T-cell (primary cell): Measurements from ENCODE around the gene GOT2. TPM values are rescaled to one million over a fixed set of nuclear protein-coding genes. Genes with fewer than 3 reads are reported as not detected.
"Not testable (repeated sequence)": the region's sequence is repeated elsewhere in the genome, so short reads cannot be mapped to it uniquely, and the experiment has no call there.

Source experiments
- ATAC-seq, 4 experiments: fragments of 200-7000 bp in 3 of 4; fragments of 150-1000 bp in 1 of 4; cut with Tn5 transposase; replicated peaks in 1 of 4; 1 replicate in 3 of 4; 2 replicates in 1 of 4; pipeline ENCODE4 v1.10.0; 2021; ENCODE audit warnings: moderate library complexity in 3 of 4, mild to moderate bottlenecking in 2 of 4, moderate number of reproducible peaks in 1 of 4
- CTCF ChIA-PET, 2 donors: fragments of 300-600 bp; sonication (Branson Sonifier 250); formaldehyde crosslinking; loops; one replicate each; lab custom pipeline; 2022; ENCODE audit warnings: antibody characterized with exemption in 2 of 2; lab: Charles Lee
- POLR2A ChIA-PET, 2 donors: fragments of 300-600 bp; sonication (Branson Sonifier 250); formaldehyde crosslinking; loops; one replicate each; lab custom pipeline; 2022; ENCODE audit warnings: antibody characterized with exemption in 2 of 2; lab: Charles Lee
- DNase-seq, 35 experiments: peaks; one replicate each; pipeline versions ENCODE4 v3.0.0 to v3.0.0-alpha.2; 2013 to 2023
- H3K27ac ChIP-seq: one replicate; pipeline ENCODE4 v1.5.1; 2013; ENCODE audit warnings: low read length
- H3K27me3 ChIP-seq, 2 experiments: replicated peaks in 1 of 2; 1 replicate in 1 of 2; 2 replicates in 1 of 2; pipeline versions ENCODE4 v1.6.1 to v1.7.0; 2013; ENCODE audit warnings: low read length in 1 of 2, mixed read lengths in 1 of 2; ENCODE audit not compliant: control insufficient read depth in 2 of 2, insufficient read depth in 2 of 2; ENCODE audit errors: extremely low read depth in 1 of 2
- H3K36me3 ChIP-seq, 2 donors: 1 replicate in 1 of 2; 2 replicates in 1 of 2; pipeline versions ENCODE4 v1.6.1 to v1.7.0; 2013; ENCODE audit warnings: low read length in 1 of 2; ENCODE audit not compliant: control insufficient read depth in 2 of 2, insufficient read depth in 1 of 2; ENCODE audit errors: extremely low read depth in 1 of 2
- H3K4me1 ChIP-seq, 2 experiments: 1 replicate in 1 of 2; 2 replicates in 1 of 2; pipeline versions ENCODE4 v1.6.1 to v1.7.0; 2013; ENCODE audit warnings: low read length in 2 of 2, mixed read lengths in 1 of 2; ENCODE audit not compliant: insufficient read depth in 2 of 2, control insufficient read depth in 1 of 2; ENCODE audit errors: extremely low read depth in 1 of 2
- H3K4me3 ChIP-seq, 2 donors: 1 replicate in 1 of 2; 2 replicates in 1 of 2; pipeline versions ENCODE4 v1.5.1 to v1.7.0; 2013; ENCODE audit warnings: mild to moderate bottlenecking in 2 of 2, low read length in 1 of 2, moderate library complexity in 1 of 2; ENCODE audit not compliant: control insufficient read depth in 1 of 2; ENCODE audit errors: extremely low read depth in 1 of 2
- H3K9me3 ChIP-seq: 2 replicates; pipeline ENCODE4 v1.7.0; 2013
- H3K27ac Mint-ChIP-seq, 2 donors: one replicate each; pipeline ENCODE4 v1.8.0; 2020 to 2021; ENCODE audit warnings: mild to moderate bottlenecking in 2 of 2, mixed read lengths in 2 of 2
- H3K27me3 Mint-ChIP-seq, 2 donors: one replicate each; pipeline ENCODE4 v1.8.0; 2021 to 2022; ENCODE audit warnings: mixed read lengths in 2 of 2
- H3K36me3 Mint-ChIP-seq: one replicate; pipeline ENCODE4 v1.8.0; 2021; ENCODE audit warnings: mixed read lengths
- H3K4me1 Mint-ChIP-seq, 3 donors: one replicate each; pipeline ENCODE4 v1.8.0; 2020 to 2022; ENCODE audit warnings: mixed read lengths in 3 of 3, mild to moderate bottlenecking in 1 of 3
- H3K4me3 Mint-ChIP-seq, 3 donors: one replicate each; pipeline ENCODE4 v1.8.0; 2020 to 2022; ENCODE audit warnings: mild to moderate bottlenecking in 3 of 3, mixed read lengths in 3 of 3, moderate library complexity in 3 of 3
- H3K9me3 Mint-ChIP-seq, 3 donors: one replicate each; pipeline ENCODE4 v1.8.0; 2020 to 2022; ENCODE audit warnings: mixed read lengths in 3 of 3
- WGBS: methylation state at CpG from one replicate; pipeline ENCODE4 v1.1.5; 2013; ENCODE audit warnings: missing lambda C conversion rate; ENCODE audit not compliant: insufficient coverage; 5-methylcytosine and 5-hydroxymethylcytosine counted together
- total RNA-seq, 35 experiments: library from RNA in 6 of 35; stranded (reverse) in 6 of 35; fragments of 120-200 nt in 1 of 35; gene quantifications; one replicate each; pipeline versions ENCODE4 v1.2.1 to v1.2.4 and lab custom pipeline; 2013 to 2026

GOT2 gene
- total RNA-seq, 5 donors from 2014 or later (not counting 1 experiment from before 2014, with no cell fraction given) = 29.2 to 43.4 (median 42.0) TPM

DNA sequence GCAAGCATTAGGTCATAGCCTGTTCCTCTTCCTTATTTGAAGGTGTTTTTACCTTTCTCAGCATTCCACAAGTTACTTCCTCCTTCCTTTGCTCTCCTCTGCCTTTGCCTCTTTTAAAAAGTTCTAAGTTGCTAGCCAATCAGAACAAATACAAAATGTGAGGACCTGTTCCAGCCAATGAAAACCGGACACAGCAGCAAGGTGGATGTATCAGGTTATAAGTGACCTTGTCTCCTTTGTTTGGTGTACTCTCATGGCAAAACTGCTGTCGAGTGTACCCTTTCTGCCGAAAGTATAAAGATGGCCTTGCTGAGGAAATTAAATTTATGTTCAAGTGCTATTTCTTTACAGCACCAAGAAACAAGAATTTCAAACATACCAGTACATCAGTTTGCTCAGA, 2.2 kb upstream of the GOT2 start:
- 63% methylated on average over 1 of the region's 3 CpGs for WGBS
- POLR2A ChIA-PET = not testable (repeated sequence)

GRCh38 chr16:58734459-58734787, 307 bp upstream of the GOT2 start:
- Histone ChIP-seq H3K4me3 (peak overlapping the region; percentile 84 to 92), H3K4me1 (peaks cover 3 to 20% of the 10 kb centered on the region in 2 experiments), H3K36me3 (no peaks in the 10 kb centered on the region), H3K9me3 (no peaks in the 10 kb centered on the region), H3K27me3 (no peaks in the 10 kb centered on the region), H3K27ac (peak overlapping the region; percentile 57)
- H3K36me3 Mint-ChIP-seq = no peaks in the 10 kb centered on the region
- DNase-seq = no peak
- ChIA-PET POLR2A (no interaction called here), CTCF (interaction anchor here (0.7 kb wide), 2 partner anchors 14 to 21 kb away, joined by 3 to 6 read pairs; no protein-coding TSS in a partner anchor)
- peak in 1 of 4 experiments; percentile 18 for ATAC-seq
- peak overlapping the region; percentile 94 to 98 (median 95) for H3K4me3 Mint-ChIP-seq
- no peaks in the 10 kb centered on the region for H3K9me3 Mint-ChIP-seq
- peaks cover 33 to 43% (median 38%) of the 10 kb centered on the region in 3 donors for H3K4me1 Mint-ChIP-seq
- WGBS = 0% methylated on average over 4 of the region's 8 CpGs
- H3K27ac Mint-ChIP-seq = peak overlapping the region; percentile 23 to 90
- H3K27me3 Mint-ChIP-seq = peaks cover 0 to 2% of the 10 kb centered on the region in 2 donors

More for the DNA sequence above, 2.2 kb upstream of the GOT2 start:
- H3K27me3 Mint-ChIP-seq, H3K4me3 Mint-ChIP-seq, DNase-seq, H3K36me3 ChIP-seq, H3K9me3 ChIP-seq, CTCF ChIA-PET, ATAC-seq, H3K27me3 ChIP-seq, H3K9me3 Mint-ChIP-seq, H3K27ac ChIP-seq, H3K4me3 ChIP-seq, H3K27ac Mint-ChIP-seq, H3K36me3 Mint-ChIP-seq: not testable (repeated sequence)
- peaks cover 26 to 30% (median 27%) of the 10 kb centered on the region in 3 donors for H3K4me1 Mint-ChIP-seq
- peaks cover 3 to 16% of the 10 kb centered on the region in 2 experiments for H3K4me1 ChIP-seq

DNA sequence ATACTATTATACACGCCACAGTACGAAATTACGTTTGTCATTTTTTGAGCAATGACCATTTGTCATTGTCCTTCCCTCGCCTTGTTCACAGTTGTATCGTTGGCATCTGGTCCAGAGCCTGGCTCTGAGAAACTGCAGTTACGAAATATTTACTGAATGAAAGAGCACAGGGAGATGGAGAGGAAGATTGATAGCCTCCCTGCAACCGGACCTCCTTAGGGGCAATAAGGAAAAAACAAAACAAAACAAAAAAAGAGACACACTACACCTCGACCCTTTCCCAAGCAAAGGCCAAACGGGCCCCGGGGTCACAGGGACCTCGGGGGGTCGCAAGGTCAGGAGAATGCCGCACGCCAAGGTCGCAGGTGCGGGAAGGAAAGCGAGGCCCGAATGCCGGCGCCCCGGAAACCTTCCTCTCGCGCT, 857 bp downstream of the GOT2 start:
- H3K4me3 ChIP-seq = peak overlapping the region; percentile 84 to 92
- H3K9me3 Mint-ChIP-seq = no peaks in the 10 kb centered on the region
- no peaks in the 10 kb centered on the region for H3K36me3 Mint-ChIP-seq
- peak overlapping the region; percentile 4 for H3K27ac ChIP-seq
- ChIA-PET POLR2A (no interaction called here), CTCF (no interaction called here)
- H3K36me3 ChIP-seq = no peaks in the 10 kb centered on the region
- peaks cover 3 to 20% of the 10 kb centered on the region in 2 experiments for H3K4me1 ChIP-seq
- no peaks in the 10 kb centered on the region for H3K27me3 Mint-ChIP-seq
- H3K4me3 Mint-ChIP-seq = peak overlapping the region; percentile 94 to 98 (median 95)
- WGBS = 6% methylated on average over 21 of the region's 23 CpGs
- peak overlapping the region; percentile 25 to 30 for H3K27ac Mint-ChIP-seq
- ATAC-seq (no peak), DNase-seq (peak in 1 of 35 experiments; percentile 1)
- H3K4me1 Mint-ChIP-seq = peaks cover 33 to 46% (median 42%) of the 10 kb centered on the region in 3 donors
- H3K27me3 ChIP-seq = no peaks in the 10 kb centered on the region
- no peaks in the 10 kb centered on the region for H3K9me3 ChIP-seq

DNA sequence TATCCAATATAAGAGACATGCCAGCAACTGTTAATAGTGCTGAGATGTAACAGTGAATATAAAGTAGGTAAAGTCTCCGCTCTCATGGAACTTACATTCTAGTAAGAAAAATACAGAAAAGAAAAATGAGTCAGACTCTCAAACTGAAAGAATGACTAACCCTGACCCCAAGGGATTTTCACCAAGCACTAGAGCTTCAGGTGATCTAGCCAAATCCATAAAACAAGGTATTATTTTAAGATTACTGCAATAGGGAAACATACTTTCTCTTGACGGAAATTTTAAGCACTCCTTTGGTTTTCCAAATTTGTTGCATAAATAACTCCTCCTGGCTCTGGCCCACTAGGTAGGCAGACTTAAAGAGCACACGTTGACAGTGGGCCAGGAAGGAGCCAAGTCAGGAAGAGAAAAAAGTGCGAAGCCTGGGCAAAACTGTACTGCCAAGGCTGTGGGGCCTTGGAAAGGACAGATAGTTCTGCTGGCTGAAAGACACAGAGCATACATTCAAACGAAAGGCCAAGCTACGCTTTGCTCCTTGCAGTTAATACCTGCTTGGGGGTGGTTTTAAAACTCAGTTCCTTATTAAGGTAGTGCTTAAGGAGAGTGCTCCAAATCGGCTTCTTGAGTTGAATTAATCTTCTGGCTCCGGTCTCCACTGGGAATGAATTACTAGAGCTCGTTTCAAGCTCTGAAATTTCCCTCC, 1.4 kb downstream of the GOT2 start:
- no peaks in the 10 kb centered on the region for H3K9me3 ChIP-seq
- peak in 1 of 35 experiments; percentile 8 for DNase-seq
- peaks cover 3 to 20% of the 10 kb centered on the region in 2 experiments for H3K4me1 ChIP-seq
- no peaks in the 10 kb centered on the region for H3K27me3 Mint-ChIP-seq
- H3K4me3 ChIP-seq = peak overlapping the region; percentile 84 to 92
- ATAC-seq = no peak
- ChIA-PET POLR2A (no interaction called here), CTCF (no interaction called here)
- H3K27me3 ChIP-seq = no peaks in the 10 kb centered on the region
- 44% methylated on average over 5 of the region's 9 CpGs for WGBS
- peak overlapping the region; percentile 4 for H3K27ac ChIP-seq
- H3K27ac Mint-ChIP-seq = peak overlapping the region; percentile 25 to 30
- H3K36me3 ChIP-seq = no peaks in the 10 kb centered on the region
- H3K9me3 Mint-ChIP-seq = no peaks in the 10 kb centered on the region
- H3K36me3 Mint-ChIP-seq = no peaks in the 10 kb centered on the region
- H3K4me3 Mint-ChIP-seq = peak overlapping the region; percentile 94 to 98 (median 95)
- H3K4me1 Mint-ChIP-seq = peaks cover 33 to 49% (median 44%) of the 10 kb centered on the region in 3 donors

DNA sequence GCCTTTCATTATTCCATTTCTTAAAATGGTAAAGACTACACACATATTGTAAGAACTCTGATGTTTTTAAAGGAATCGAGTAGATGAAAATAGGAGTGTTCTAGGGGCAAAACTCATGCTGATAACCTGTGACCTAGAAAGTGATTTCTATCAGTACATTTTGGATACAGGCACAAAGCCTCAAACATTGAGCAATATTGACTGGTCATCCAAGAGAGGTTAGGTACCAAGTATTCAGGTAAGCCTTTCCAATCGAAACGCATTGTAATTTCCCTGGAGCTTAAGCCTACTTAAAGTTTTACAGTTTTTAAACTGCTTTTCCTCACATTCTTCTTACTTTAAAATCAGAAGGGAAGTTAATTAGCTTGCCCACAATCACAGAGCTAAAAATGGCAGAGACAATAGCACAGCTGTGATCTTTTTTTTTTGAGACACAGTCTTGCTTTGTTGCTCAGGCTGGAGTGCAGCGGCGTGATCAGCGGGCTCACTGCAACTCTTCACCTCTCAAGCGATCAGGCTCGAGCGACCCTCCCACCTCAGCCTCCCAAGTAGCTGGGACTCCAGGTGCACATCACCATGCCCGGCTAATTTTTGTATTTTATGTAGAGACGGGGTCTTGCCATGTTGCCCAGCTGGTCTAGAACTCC, 3.3 kb downstream of the GOT2 start:
- Histone ChIP-seq H3K4me1 (peaks cover 3 to 20% of the 10 kb centered on the region in 2 experiments), H3K27ac (no peak overlapping the region), H3K4me3 (no peak overlapping the region), H3K27me3 (no peaks in the 10 kb centered on the region), H3K9me3 (no peaks in the 10 kb centered on the region), H3K36me3 (peaks cover 0 to 3% of the 10 kb centered on the region in 2 donors)
- ATAC-seq (no peak), DNase-seq (no peak)
- Mint-ChIP-seq H3K4me3 (no peak overlapping the region), H3K4me1 (peaks cover 33 to 49% (median 46%) of the 10 kb centered on the region in 3 donors), H3K36me3 (no peaks in the 10 kb centered on the region), H3K27ac (no peak overlapping the region), H3K9me3 (no peaks in the 10 kb centered on the region), H3K27me3 (no peaks in the 10 kb centered on the region)
- WGBS = 90% methylated on average over 2 of the region's 11 CpGs
- POLR2A ChIA-PET = interaction anchor here in 1 of 2 donors (0.6 to 0.7 kb wide), 2 partner anchors 113 to 238 kb away, joined by 3 to 5 read pairs; no protein-coding TSS in a partner anchor
- CTCF ChIA-PET = interaction anchor here in 1 of 2 donors (1.0 kb wide), 1 partner anchor 25 kb away, joined by 3 read pairs; no protein-coding TSS in a partner anchor

DNA sequence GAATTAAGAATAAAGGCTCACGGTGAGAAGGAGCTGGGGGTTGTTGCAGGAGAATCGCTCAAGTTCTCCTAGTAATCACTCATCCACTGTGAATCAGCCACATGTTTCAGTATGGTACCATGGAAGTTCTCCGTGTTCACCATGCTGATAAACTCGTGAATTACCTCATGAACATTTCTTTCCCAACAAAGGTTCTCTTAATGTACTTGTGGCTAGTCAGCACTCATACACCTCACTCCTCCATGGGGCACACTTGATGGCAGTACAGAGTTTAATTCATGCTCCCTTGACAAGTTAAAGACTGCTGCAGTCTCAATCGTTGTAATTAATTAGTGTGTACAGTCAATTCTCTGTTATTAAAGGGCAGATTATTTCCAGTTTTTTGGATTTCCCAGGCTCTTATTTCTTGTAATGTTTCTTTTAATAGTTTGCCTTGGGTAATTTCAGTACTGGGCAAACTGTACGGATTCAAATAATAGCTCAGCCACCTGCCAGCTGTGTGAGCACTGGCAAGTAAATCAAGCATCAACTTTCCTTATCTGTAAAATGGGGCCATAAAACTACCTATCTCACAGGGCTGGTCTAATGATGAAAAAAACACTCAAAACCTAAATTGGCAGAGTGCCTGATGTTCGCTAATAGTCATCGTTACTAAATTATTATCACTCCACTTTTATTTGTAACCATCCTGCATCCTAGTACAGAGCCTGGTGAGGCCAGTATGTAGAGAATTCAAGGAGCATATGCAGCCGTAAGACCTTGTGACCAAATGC, 6.1 kb downstream of the GOT2 start:
- no peaks in the 10 kb centered on the region for H3K9me3 ChIP-seq

More for the DNA sequence above, 6.1 kb downstream of the GOT2 start:
- DNase-seq (no peak), ATAC-seq (no peak)
- Mint-ChIP-seq H3K4me3 (no peak overlapping the region), H3K36me3 (no peaks in the 10 kb centered on the region), H3K27ac (no peak overlapping the region), H3K4me1 (peaks cover 23 to 37% (median 35%) of the 10 kb centered on the region in 3 donors), H3K9me3 (no peaks in the 10 kb centered on the region), H3K27me3 (no peaks in the 10 kb centered on the region)
- H3K27me3 ChIP-seq = no peaks in the 10 kb centered on the region
- no peak overlapping the region for H3K27ac ChIP-seq
- H3K36me3 ChIP-seq = peaks cover 0 to 10% of the 10 kb centered on the region in 2 donors
- H3K4me1 ChIP-seq = peaks cover 1 to 8% of the 10 kb centered on the region in 2 experiments
- WGBS = 96% methylated on average over 4 of the region's 9 CpGs
- no peak overlapping the region for H3K4me3 ChIP-seq
- ChIA-PET POLR2A (no interaction called here), CTCF (no interaction called here)
